ENCODE data around the gene SLC6A11. TPM values are rescaled to one million over a fixed set of nuclear protein-coding genes. Genes with fewer than 3 reads are reported as not detected.

The SLC6A11 gene
- total and polyA plus RNA-seq, 2 donors (not counting 1 experiment from before 2014, with no cell fraction given), result not detected

- TF ChIP-seq EZH2 (IDR thresholded peaks at IDR 0.05; ENCODE audit: borderline replicate concordance, insufficient read depth, low read depth, low read length, poor library complexity, severe bottlenecking), result no peak
- TF ChIP-seq, protein P1, sequence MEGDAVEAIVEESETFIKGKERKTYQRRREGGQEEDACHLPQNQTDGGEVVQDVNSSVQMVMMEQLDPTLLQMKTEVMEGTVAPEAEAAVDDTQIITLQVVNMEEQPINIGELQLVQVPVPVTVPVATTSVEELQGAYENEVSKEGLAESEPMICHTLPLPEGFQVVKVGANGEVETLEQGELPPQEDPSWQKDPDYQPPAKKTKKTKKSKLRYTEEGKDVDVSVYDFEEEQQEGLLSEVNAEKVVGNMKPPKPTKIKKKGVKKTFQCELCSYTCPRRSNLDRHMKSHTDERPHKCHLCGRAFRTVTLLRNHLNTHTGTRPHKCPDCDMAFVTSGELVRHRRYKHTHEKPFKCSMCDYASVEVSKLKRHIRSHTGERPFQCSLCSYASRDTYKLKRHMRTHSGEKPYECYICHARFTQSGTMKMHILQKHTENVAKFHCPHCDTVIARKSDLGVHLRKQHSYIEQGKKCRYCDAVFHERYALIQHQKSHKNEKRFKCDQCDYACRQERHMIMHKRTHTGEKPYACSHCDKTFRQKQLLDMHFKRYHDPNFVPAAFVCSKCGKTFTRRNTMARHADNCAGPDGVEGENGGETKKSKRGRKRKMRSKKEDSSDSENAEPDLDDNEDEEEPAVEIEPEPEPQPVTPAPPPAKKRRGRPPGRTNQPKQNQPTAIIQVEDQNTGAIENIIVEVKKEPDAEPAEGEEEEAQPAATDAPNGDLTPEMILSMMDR (IDR thresholded peaks at IDR 0.05), result no peak
- Histone ChIP-seq H3K79me2 (ENCODE audit: control insufficient read depth, insufficient read depth, low read length) (no peaks in the 10 kb centered on the region), H3K27me3 (replicated peaks in 1 of 4; ENCODE audit: control extremely low read depth in 1 of 4, control insufficient read depth in 3 of 4, insufficient read depth in 4 of 4, low read length in 3 of 4) (peaks cover 0 to 13% (median 6%) of the 10 kb centered on the region in 4 experiments), H3K9ac (ENCODE audit: low read length) (no peak overlapping the region), H3K36me3 (replicated peaks in 1 of 2; ENCODE audit: control extremely low read depth in 1 of 2, control insufficient read depth in 1 of 2, extremely low read depth in 1 of 2, insufficient read depth in 2 of 2, low read length in 1 of 2) (no peaks in the 10 kb centered on the region), H3K4me1 (ENCODE audit: control insufficient read depth in 2 of 2, insufficient read depth in 2 of 2, low read length in 2 of 2) (no peaks in the 10 kb centered on the region), H3K4me3 (ENCODE audit: control extremely low read depth in 1 of 5, extremely low read depth in 1 of 5, insufficient read depth in 1 of 5, low read depth in 2 of 5, low read length in 4 of 5) (no peak overlapping the region), H4K20me1 (ENCODE audit: control insufficient read depth, insufficient read depth, low read length, poor library complexity, severe bottlenecking) (no peaks in the 10 kb centered on the region), H2AFZ (ENCODE audit: insufficient read depth, low read depth, low read length, poor library complexity, severe bottlenecking) (no peak overlapping the region), H3K27ac (ENCODE audit: low read length in 2 of 2) (no peak overlapping the region), H3K4me2 (replicated peaks; ENCODE audit: low read depth, low read length, poor library complexity, severe bottlenecking) (no peak overlapping the region), H3K9me3 (ENCODE audit: control extremely low read depth in 1 of 3, control insufficient read depth in 2 of 3, insufficient read depth in 1 of 3, low read length in 2 of 3) (no peaks in the 10 kb centered on the region)
- Mint-ChIP-seq H3K9me3 (ENCODE audit: insufficient read depth) (no peaks in the 10 kb centered on the region), H3K4me1 (no peaks in the 10 kb centered on the region), H3K4me3 (no peak overlapping the region), H3K27ac (no peak overlapping the region), H3K27me3 (peaks cover 47% of the 10 kb centered on the region)
- ChIA-PET POLR2A (no interaction called here), CTCF (no interaction called here)
- intact Hi-C loops (cut with micrococcal nuclease), result no loop called here
- ATAC-seq (ENCODE audit: low read depth), result no peak
- WGBS (ENCODE audit: insufficient coverage), result 86% methylated on average over 4 of the region's 5 CpGs
- no peak for DNase-seq
Observed at GRCh38 chr3:10780243-10780642, 35.8 kb upstream of the SLC6A11 start.

GRCh38 chr3:10780922-10781321 is 35.1 kb upstream of the SLC6A11 start:
- H3K27ac ChIP-seq (ENCODE audit: low read length in 2 of 2), result no peak overlapping the region
- 81% methylated on average over 5 of the region's 7 CpGs for WGBS (ENCODE audit: insufficient coverage)
- no peaks in the 10 kb centered on the region for H3K79me2 ChIP-seq (ENCODE audit: control insufficient read depth, insufficient read depth, low read length)
- no peak for TF ChIP-seq EZH2 (IDR thresholded peaks at IDR 0.05; ENCODE audit: borderline replicate concordance, insufficient read depth, low read depth, low read length, poor library complexity, severe bottlenecking)
- TF ChIP-seq, protein P1 (IDR thresholded peaks at IDR 0.05), result no peak
- Mint-ChIP-seq H3K4me1 (no peaks in the 10 kb centered on the region), H3K27me3 (peaks cover 48% of the 10 kb centered on the region), H3K9me3 (ENCODE audit: insufficient read depth) (no peaks in the 10 kb centered on the region), H3K4me3 (no peak overlapping the region), H3K27ac (no peak overlapping the region)
- H2AFZ ChIP-seq (ENCODE audit: insufficient read depth, low read depth, low read length, poor library complexity, severe bottlenecking), result no peak overlapping the region
- peaks cover 0 to 13% (median 6%) of the 10 kb centered on the region in 4 experiments for H3K27me3 ChIP-seq (replicated peaks in 1 of 4; ENCODE audit: control extremely low read depth in 1 of 4, control insufficient read depth in 3 of 4, insufficient read depth in 4 of 4, low read length in 3 of 4)
- H3K4me2 ChIP-seq (replicated peaks; ENCODE audit: low read depth, low read length, poor library complexity, severe bottlenecking), result no peak overlapping the region
- H3K4me1 ChIP-seq (ENCODE audit: control insufficient read depth in 2 of 2, insufficient read depth in 2 of 2, low read length in 2 of 2), result no peaks in the 10 kb centered on the region
- H4K20me1 ChIP-seq (ENCODE audit: control insufficient read depth, insufficient read depth, low read length, poor library complexity, severe bottlenecking), result no peaks in the 10 kb centered on the region
- no peak overlapping the region for H3K4me3 ChIP-seq (ENCODE audit: control extremely low read depth in 1 of 5, extremely low read depth in 1 of 5, insufficient read depth in 1 of 5, low read depth in 2 of 5, low read length in 4 of 5)
- intact Hi-C loops (cut with micrococcal nuclease), result no loop called here
- H3K9ac ChIP-seq (ENCODE audit: low read length), result no peak overlapping the region
- DNase-seq, result no peak
- no peak for ATAC-seq (ENCODE audit: low read depth)
- ChIA-PET POLR2A (no interaction called here), CTCF (no interaction called here)
- H3K36me3 ChIP-seq (replicated peaks in 1 of 2; ENCODE audit: control extremely low read depth in 1 of 2, control insufficient read depth in 1 of 2, extremely low read depth in 1 of 2, insufficient read depth in 2 of 2, low read length in 1 of 2), result no peaks in the 10 kb centered on the region
- no peaks in the 10 kb centered on the region for H3K9me3 ChIP-seq (ENCODE audit: control extremely low read depth in 1 of 3, control insufficient read depth in 2 of 3, insufficient read depth in 1 of 3, low read length in 2 of 3)

All from B cell (primary cell).